Mononuclear cell (primary cell): ENCODE results near the gene CRB1. TPM values are rescaled to one million over a fixed set of nuclear protein-coding genes. Genes with fewer than 3 reads are reported as not detected.

Experiments
- H3K27me3 ChIP-seq: 2 replicates; pipeline ENCODE4 v1.6.0; 2011; ENCODE audit warnings: low read length, control low read depth; ENCODE audit not compliant: insufficient read depth
- H3K4me1 ChIP-seq: 2 replicates; pipeline ENCODE4 v1.5.1; 2011; ENCODE audit warnings: mild to moderate bottlenecking, low read length, control low read depth; ENCODE audit not compliant: insufficient read depth
- H3K4me3 ChIP-seq: 2 replicates; pipeline ENCODE4 v1.5.1; 2011; ENCODE audit warnings: mild to moderate bottlenecking, low read length, moderate library complexity
- H3K9me3 ChIP-seq: 2 replicates; pipeline ENCODE4 v1.5.1; 2011; ENCODE audit warnings: low read depth, mild to moderate bottlenecking, control low read depth, low read length
- total RNA-seq: library from RNA; depleted of rRNA; stranded (reverse); fragments of >200 nt; gene quantifications from one replicate; pipeline ENCODE4 v1.2.3, GENCODE V29; 2012

CRB1 gene
- total RNA-seq, 1 donor = under 0.01 TPM

DNA sequence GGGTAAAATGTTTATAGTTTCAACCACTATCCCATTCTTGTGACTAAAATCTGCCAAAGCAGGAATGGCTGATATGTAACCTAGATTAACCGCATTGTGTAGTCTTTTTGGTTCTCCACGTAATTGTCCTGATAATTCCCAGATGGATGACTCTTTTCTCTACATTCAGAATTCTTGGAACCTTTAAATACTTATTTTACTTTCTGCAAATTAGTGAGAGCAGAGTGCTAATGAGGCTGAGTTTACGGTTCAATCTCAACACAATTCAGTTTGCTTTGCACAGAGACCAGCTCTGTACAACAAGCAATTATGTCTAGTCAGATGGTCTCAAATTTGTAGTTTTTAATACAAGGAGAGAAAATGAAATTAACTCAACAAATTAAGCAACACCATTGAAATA is 9.1 kb downstream of the CRB1 start:
- no peaks in the 10 kb centered on the region for H3K9me3 ChIP-seq
- no peak overlapping the region for H3K4me3 ChIP-seq
- no peaks in the 10 kb centered on the region for H3K4me1 ChIP-seq
- no peaks in the 10 kb centered on the region for H3K27me3 ChIP-seq

GRCh38 chr1:197284325-197284724 is 16.3 kb downstream of the CRB1 start:
- H3K27me3 ChIP-seq = no peaks in the 10 kb centered on the region
- H3K4me1 ChIP-seq = peaks cover 4% of the 10 kb centered on the region
- H3K4me3 ChIP-seq = no peak overlapping the region
- H3K9me3 ChIP-seq = no peaks in the 10 kb centered on the region

- no peaks in the 10 kb centered on the region for H3K27me3 ChIP-seq
- H3K4me1 ChIP-seq = peaks cover 4% of the 10 kb centered on the region
- H3K4me3 ChIP-seq = no peak overlapping the region
- H3K9me3 ChIP-seq = no peaks in the 10 kb centered on the region
These were observed 16.9 kb downstream of the CRB1 start for GRCh38 chr1:197284966-197285365.

DNA sequence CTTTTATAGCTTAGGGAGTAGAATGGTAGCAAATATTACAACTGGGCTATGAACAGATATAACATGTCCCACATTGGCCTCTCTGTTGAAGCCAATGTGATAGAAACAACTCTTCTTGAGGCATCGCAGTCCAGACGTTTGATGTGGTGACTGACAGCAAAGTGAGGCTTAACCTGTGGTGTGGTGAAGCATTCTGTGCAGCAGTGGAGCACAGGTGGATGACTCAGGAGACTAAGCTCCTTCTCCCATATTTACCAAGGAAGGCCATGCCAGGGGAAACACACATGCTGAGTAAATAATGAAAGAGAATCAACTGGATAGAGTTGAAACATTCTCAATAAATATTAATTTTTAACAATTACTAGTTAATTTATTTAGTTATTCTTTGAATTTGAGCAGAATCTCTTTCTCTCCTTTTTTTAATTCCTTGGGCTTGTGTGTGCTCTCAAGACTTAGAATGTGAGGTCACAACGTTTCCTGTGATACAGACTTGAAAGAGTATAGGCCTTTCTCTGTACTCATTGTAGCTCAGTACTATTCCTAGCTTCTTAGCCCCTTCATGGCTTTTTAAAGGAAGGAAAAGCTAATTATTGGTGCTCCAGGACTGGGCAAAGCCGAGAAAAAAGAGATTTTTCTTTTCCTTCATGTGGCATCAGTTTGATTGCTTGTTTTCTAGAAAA is 17.6 kb downstream of the CRB1 start:
- peaks cover 4% of the 10 kb centered on the region for H3K4me1 ChIP-seq
- no peak overlapping the region for H3K4me3 ChIP-seq
- no peaks in the 10 kb centered on the region for H3K9me3 ChIP-seq
- no peaks in the 10 kb centered on the region for H3K27me3 ChIP-seq

DNA sequence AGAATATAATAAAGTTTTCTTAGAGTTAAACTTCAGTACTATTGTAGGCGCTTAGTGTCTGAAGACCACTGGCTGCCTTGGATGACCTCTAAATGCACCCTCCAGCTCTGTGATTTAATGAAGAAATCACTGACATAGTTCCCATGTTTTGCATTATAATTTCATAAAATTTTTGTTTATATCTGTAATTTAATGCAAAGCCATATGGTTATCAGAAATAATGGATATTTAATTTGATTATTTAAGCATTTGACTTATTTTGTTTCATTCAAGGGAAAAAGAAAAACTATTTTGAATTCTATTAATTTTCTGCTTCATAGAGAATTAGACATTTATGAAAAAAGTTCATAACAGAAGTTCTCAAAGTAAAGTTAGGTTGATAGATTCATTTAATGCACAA is 18.6 kb downstream of the CRB1 start:
- no peaks in the 10 kb centered on the region for H3K9me3 ChIP-seq
- peaks cover 4% of the 10 kb centered on the region for H3K4me1 ChIP-seq
- no peak overlapping the region for H3K4me3 ChIP-seq
- H3K27me3 ChIP-seq = no peaks in the 10 kb centered on the region

- Histone ChIP-seq H3K4me1 (peaks cover 4% of the 10 kb centered on the region), H3K9me3 (no peaks in the 10 kb centered on the region), H3K27me3 (no peaks in the 10 kb centered on the region), H3K4me3 (no peak overlapping the region)
These were observed 19.8 kb downstream of the CRB1 start for GRCh38 chr1:197287863-197288262.

DNA sequence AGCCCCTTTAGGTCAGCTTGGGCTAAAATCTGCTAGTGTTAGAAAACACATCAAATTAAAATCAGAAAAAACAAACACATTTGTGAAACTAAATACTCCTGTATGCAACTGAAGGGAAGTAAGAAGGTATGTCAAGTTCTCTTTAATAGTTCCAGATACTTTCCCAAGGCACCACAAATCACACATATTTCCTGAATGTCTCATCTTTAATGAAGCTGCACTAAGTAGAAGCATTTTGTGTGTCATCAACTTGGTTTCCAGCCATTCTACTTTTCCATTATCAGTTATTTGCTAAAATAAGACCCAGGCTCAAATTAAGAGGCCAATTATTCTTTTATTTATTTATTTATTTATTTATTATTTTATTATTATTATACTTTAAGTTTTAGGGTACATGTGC is 34.7 kb downstream of the CRB1 start:
- Histone ChIP-seq H3K9me3 (no peaks in the 10 kb centered on the region), H3K4me3 (no peak overlapping the region), H3K27me3 (no peaks in the 10 kb centered on the region), H3K4me1 (no peaks in the 10 kb centered on the region)

GRCh38 chr1:197303463-197303862 is 35.4 kb downstream of the CRB1 start:
- Histone ChIP-seq H3K9me3 (no peaks in the 10 kb centered on the region), H3K27me3 (no peaks in the 10 kb centered on the region), H3K4me3 (no peak overlapping the region), H3K4me1 (no peaks in the 10 kb centered on the region)

DNA sequence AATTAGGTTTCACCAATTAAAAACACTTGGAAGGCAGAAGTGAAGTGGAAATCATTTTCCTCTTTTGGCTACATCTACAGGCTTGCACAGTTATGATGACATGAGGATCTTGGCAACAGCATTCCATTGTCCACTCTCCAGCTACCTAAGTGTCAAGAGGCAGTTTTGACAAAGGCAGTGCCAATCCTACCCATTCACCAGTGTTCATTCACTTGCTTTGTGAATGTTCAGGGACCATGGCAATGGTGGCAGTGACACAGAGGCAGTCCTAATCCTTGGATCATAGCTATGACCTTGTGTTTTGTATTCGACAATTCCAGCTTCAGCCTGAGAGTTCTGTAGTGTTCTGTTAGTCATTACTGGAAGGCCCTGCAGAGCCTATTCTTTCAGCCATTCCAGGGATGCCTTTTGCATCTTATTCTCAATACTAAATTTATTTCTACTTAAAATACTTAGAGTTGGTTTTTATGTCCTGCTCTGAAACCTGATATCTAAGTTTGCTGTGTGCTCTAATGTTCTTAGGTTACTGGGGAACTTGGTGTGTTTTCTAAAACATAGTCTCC is 36.7 kb downstream of the CRB1 start:
- Histone ChIP-seq H3K27me3 (no peaks in the 10 kb centered on the region), H3K9me3 (no peaks in the 10 kb centered on the region), H3K4me1 (no peaks in the 10 kb centered on the region), H3K4me3 (no peak overlapping the region)

DNA sequence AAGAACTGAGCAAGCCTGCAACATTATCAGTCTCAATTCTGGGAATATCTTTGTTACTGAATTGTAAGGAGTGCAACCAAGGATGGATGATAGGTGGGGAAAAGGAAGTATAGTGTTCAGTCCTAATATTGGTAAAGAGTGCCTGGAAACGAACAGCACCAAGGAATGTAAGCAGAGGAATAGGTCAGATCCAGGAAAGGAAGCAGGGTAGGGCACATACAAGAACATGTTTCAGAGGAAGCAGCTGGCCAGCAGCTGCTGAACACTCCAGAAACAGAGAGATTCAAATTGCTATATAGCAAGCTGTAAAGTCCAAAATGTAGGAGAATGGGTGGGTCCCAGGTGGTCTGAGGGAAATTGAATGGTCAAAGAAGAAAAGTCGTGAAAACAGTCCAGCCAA is 37.9 kb downstream of the CRB1 start:
- no peaks in the 10 kb centered on the region for H3K9me3 ChIP-seq
- no peak overlapping the region for H3K4me3 ChIP-seq
- H3K27me3 ChIP-seq = no peaks in the 10 kb centered on the region
- no peaks in the 10 kb centered on the region for H3K4me1 ChIP-seq

GRCh38 chr1:197306381-197307062 is 38.5 kb downstream of the CRB1 start:
- Histone ChIP-seq H3K9me3 (no peaks in the 10 kb centered on the region), H3K4me1 (no peaks in the 10 kb centered on the region), H3K4me3 (no peak overlapping the region), H3K27me3 (no peaks in the 10 kb centered on the region)

DNA sequence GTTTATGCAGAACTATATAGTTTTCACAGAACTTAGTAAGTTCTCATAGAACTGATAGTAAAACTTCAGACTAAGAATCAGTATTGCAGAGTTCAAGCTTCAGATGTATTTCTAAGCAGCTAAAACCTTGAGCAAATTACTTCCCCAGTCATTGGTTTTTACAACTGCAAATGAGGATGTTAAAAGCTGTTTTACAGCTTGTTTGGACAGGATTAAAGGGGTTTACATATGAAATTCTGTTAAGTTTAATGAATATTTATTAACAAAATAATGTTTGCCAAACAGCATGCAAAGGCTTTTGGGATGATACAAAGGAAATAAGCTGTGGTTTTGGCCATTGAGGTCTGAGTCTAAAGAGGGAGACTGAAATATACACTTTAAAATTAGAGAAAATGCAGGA is 39.1 kb downstream of the CRB1 start:
- H3K9me3 ChIP-seq = no peaks in the 10 kb centered on the region
- H3K4me1 ChIP-seq = no peaks in the 10 kb centered on the region
- no peak overlapping the region for H3K4me3 ChIP-seq
- H3K27me3 ChIP-seq = no peaks in the 10 kb centered on the region

DNA sequence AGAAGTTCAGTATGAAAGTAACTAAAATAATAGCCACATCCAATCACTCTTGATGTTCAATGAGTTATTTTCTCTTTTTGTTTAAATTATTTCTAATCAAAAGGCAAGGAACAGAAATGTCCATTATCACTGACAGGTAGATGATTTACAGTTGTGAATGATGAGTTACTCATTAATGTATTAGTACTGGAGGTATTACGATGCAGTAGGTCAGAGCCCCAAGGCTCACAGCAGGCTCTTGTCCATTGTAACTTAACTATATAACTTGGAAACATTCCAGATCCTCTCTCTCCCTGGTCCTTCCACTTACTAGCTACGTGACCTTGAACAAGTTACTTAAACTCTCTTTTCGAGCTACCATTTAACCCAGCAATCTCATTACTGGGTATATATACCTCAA is 39.5 kb downstream of the CRB1 start:
- H3K27me3 ChIP-seq = no peaks in the 10 kb centered on the region
- H3K4me1 ChIP-seq = no peaks in the 10 kb centered on the region
- no peaks in the 10 kb centered on the region for H3K9me3 ChIP-seq
- H3K4me3 ChIP-seq = no peak overlapping the region

GRCh38 chr1:197311081-197311480 is 43.0 kb downstream of the CRB1 start:
- Histone ChIP-seq H3K4me3 (no peak overlapping the region), H3K4me1 (no peaks in the 10 kb centered on the region), H3K9me3 (no peaks in the 10 kb centered on the region), H3K27me3 (no peaks in the 10 kb centered on the region)

- H3K27me3 ChIP-seq = no peaks in the 10 kb centered on the region
- H3K4me3 ChIP-seq = no peak overlapping the region
- H3K4me1 ChIP-seq = no peaks in the 10 kb centered on the region
- no peaks in the 10 kb centered on the region for H3K9me3 ChIP-seq
These were observed 44.1 kb downstream of the CRB1 start for GRCh38 chr1:197312163-197312562.

- H3K4me1 ChIP-seq = no peaks in the 10 kb centered on the region
- H3K4me3 ChIP-seq = no peak overlapping the region
- H3K27me3 ChIP-seq = no peaks in the 10 kb centered on the region
- H3K9me3 ChIP-seq = no peaks in the 10 kb centered on the region
These were observed 45.7 kb downstream of the CRB1 start for GRCh38 chr1:197313713-197314112.
